Esophagus muscularis mucosa (tissue), 4 donors: ENCODE results near the gene GTF2F2. TPM values are rescaled to one million over a fixed set of nuclear protein-coding genes. Genes with fewer than 3 reads are reported as not detected.

ENCODE experiments used
- DNase-seq: peaks from one replicate; pipeline ENCODE4 v3.0.0-alpha.2; 2017; ENCODE audit errors: extremely low spot score
- H3K27ac ChIP-seq, 4 donors: fragments of 200-600 bp; sonication (generic); replicated peaks in 1 of 4; 1 replicate in 3 of 4; 2 replicates in 1 of 4; pipeline ENCODE4 v1.5.1; 2016 to 2019; ENCODE audit warnings: mild to moderate bottlenecking in 1 of 4
- H3K27me3 ChIP-seq, 4 donors: fragments of 200-600 bp; sonication (generic); one replicate each; pipeline versions ENCODE4 v1.5.1 to v1.6.0; 2016 to 2019
- H3K36me3 ChIP-seq, 4 donors: fragments of 200-600 bp; sonication (generic); one replicate each; pipeline ENCODE4 v1.5.1; 2016 to 2019
- H3K4me1 ChIP-seq, 4 donors: fragments of 200-600 bp; sonication (generic); one replicate each; pipeline ENCODE4 v1.5.1; 2016 to 2019
- H3K4me3 ChIP-seq, 4 donors: fragments of 200-600 bp; sonication (generic); 1 replicate in 2 of 4; 2 replicates in 2 of 4; pipeline ENCODE4 v1.5.1; 2016 to 2019; ENCODE audit warnings: mild to moderate bottlenecking in 4 of 4, moderate library complexity in 1 of 4
- H3K9me3 ChIP-seq, 4 donors: fragments of 200-600 bp; sonication (generic); 1 replicate in 3 of 4; 2 replicates in 1 of 4; pipeline ENCODE4 v1.5.1; 2016 to 2019
- CTCF ChIP-seq, 3 experiments: fragments of 200-600 bp in 2 of 3; fragments of 450-650 bp in 1 of 3; sonication (generic) in 2 of 3; IDR thresholded peaks; one replicate each; pipeline ENCODE4 v1.5.1; 2017 to 2019; ENCODE audit warnings: antibody characterized with exemption in 3 of 3, mild to moderate bottlenecking in 2 of 3, moderate library complexity in 1 of 3
- EP300 ChIP-seq: sonication (generic); formaldehyde crosslinking; IDR thresholded peaks from one replicate; pipeline ENCODE4 v1.6.1; 2017; ENCODE audit warnings: antibody characterized with exemption
- POLR2A ChIP-seq: fragments of 450-650 bp; IDR thresholded peaks from one replicate; pipeline ENCODE4 v1.6.1; 2017; ENCODE audit warnings: antibody characterized with exemption, moderate library complexity, mild to moderate bottlenecking, low read depth
- POLR2AphosphoS5 ChIP-seq, 2 donors: sonication (generic); formaldehyde crosslinking; IDR thresholded peaks; one replicate each; pipeline ENCODE4 v1.6.1; 2017; ENCODE audit warnings: antibody characterized with exemption in 2 of 2
- WGBS: methylation state at CpG from one replicate; pipeline ENCODE4 v1.1.5; 2018; 5-methylcytosine and 5-hydroxymethylcytosine counted together
- intact Hi-C: fragments of 100-400 bp; cut with DNase I; formaldehyde crosslinking; loops from one replicate; pipeline ENCODE4 v1.15.1; 2023
- total RNA-seq, 4 donors: library from RNA; depleted of rRNA; stranded (reverse); fragments of >200 nt; gene quantifications; one replicate each; pipeline versions ENCODE4 v1.1.0 to v1.2.1, GENCODE V29; 2016

Gene GTF2F2
- total RNA-seq, 4 donors from 2014 or later, result 12.9 to 15.1 (median 14.6) TPM

- Histone ChIP-seq H3K4me3 (no peak overlapping the region), H3K27ac (no peak overlapping the region), H3K27me3 (peaks cover 0 to 7% (median 0%) of the 10 kb centered on the region in 4 donors), H3K4me1 (no peaks in the 10 kb centered on the region), H3K9me3 (no peaks in the 10 kb centered on the region), H3K36me3 (no peaks in the 10 kb centered on the region)
- no peak for DNase-seq
- 88% methylated on average over 10 of the region's 10 CpGs for WGBS
- no peak for TF ChIP-seq POLR2A
- TF ChIP-seq EP300, result no peak
- TF ChIP-seq POLR2AphosphoS5 (IDR thresholded peaks at IDR 0.05), result no peak
- no peak for TF ChIP-seq CTCF (IDR thresholded peaks at IDR 0.05)
- intact Hi-C loops, result no loop called here
Measured at GRCh38 chr13:45101327-45102018, 18.8 kb upstream of the GTF2F2 start.

GRCh38 chr13:45102136-45102507, 18.2 kb upstream of the GTF2F2 start:
- DNase-seq, result no peak
- no peak overlapping the region for H3K4me3 ChIP-seq
- H3K4me1 ChIP-seq, result no peaks in the 10 kb centered on the region
- peaks cover 0 to 7% (median 0%) of the 10 kb centered on the region in 4 donors for H3K27me3 ChIP-seq
- no peaks in the 10 kb centered on the region for H3K9me3 ChIP-seq
- no peak overlapping the region for H3K27ac ChIP-seq
- intact Hi-C loops, result no loop called here
- H3K36me3 ChIP-seq, result no peaks in the 10 kb centered on the region
- 76% methylated on average over 6 of the region's 6 CpGs for WGBS
- no peak for TF ChIP-seq CTCF (IDR thresholded peaks at IDR 0.05)
- no peak for TF ChIP-seq POLR2AphosphoS5 (IDR thresholded peaks at IDR 0.05)
- no peak for TF ChIP-seq EP300
- no peak for TF ChIP-seq POLR2A

GRCh38 chr13:45103449-45103848, 16.9 kb upstream of the GTF2F2 start:
- H3K36me3 ChIP-seq, result no peaks in the 10 kb centered on the region
- intact Hi-C loops, result no loop called here

GRCh38 chr13:45104261-45104660, 16.0 kb upstream of the GTF2F2 start:
- intact Hi-C loops, result no loop called here
- H3K9me3 ChIP-seq, result no peaks in the 10 kb centered on the region
- H3K27ac ChIP-seq, result no peak overlapping the region
- no peak for DNase-seq
- no peaks in the 10 kb centered on the region for H3K36me3 ChIP-seq
- TF ChIP-seq CTCF (IDR thresholded peaks at IDR 0.05) (no peak), EP300 (no peak), POLR2AphosphoS5 (IDR thresholded peaks at IDR 0.05) (no peak), POLR2A (no peak)
- H3K4me3 ChIP-seq, result no peak overlapping the region
- H3K27me3 ChIP-seq, result peaks cover 0 to 7% (median 0%) of the 10 kb centered on the region in 4 donors
- no peaks in the 10 kb centered on the region for H3K4me1 ChIP-seq
- WGBS, result 95% methylated on average over 3 of the region's 3 CpGs

More at GRCh38 chr13:45103449-45103848, 16.9 kb upstream of the GTF2F2 start:
- Histone ChIP-seq H3K4me3 (no peak overlapping the region), H3K27me3 (peaks cover 0 to 7% (median 0%) of the 10 kb centered on the region in 4 donors), H3K4me1 (no peaks in the 10 kb centered on the region), H3K27ac (no peak overlapping the region), H3K9me3 (no peaks in the 10 kb centered on the region)
- DNase-seq, result no peak
- TF ChIP-seq CTCF (IDR thresholded peaks at IDR 0.05), result no peak
- TF ChIP-seq POLR2A, result no peak
- no peak for TF ChIP-seq POLR2AphosphoS5 (IDR thresholded peaks at IDR 0.05)
- no peak for TF ChIP-seq EP300
- 88% methylated on average over 2 of the region's 2 CpGs for WGBS

- intact Hi-C loops, result no loop called here
- no peak for TF ChIP-seq CTCF (IDR thresholded peaks at IDR 0.05)
- no peak for TF ChIP-seq POLR2A
- TF ChIP-seq EP300, result no peak
- no peak for TF ChIP-seq POLR2AphosphoS5 (IDR thresholded peaks at IDR 0.05)
- no peak overlapping the region for H3K4me3 ChIP-seq
- H3K9me3 ChIP-seq, result no peaks in the 10 kb centered on the region
- 79% methylated on average over 5 of the region's 5 CpGs for WGBS
- DNase-seq, result no peak
- peaks cover 0 to 7% (median 0%) of the 10 kb centered on the region in 4 donors for H3K27me3 ChIP-seq
- H3K27ac ChIP-seq, result no peak overlapping the region
- no peaks in the 10 kb centered on the region for H3K4me1 ChIP-seq
- no peaks in the 10 kb centered on the region for H3K36me3 ChIP-seq
Measured at GRCh38 chr13:45105895-45106294, 14.4 kb upstream of the GTF2F2 start.
